CD4-positive, alpha-beta memory T cell (primary cell): ENCODE results near the gene EPG5. TPM values are rescaled to one million over a fixed set of nuclear protein-coding genes. Genes with fewer than 3 reads are reported as not detected.
"Not testable (repeated sequence)": the region's sequence is repeated elsewhere in the genome, so short reads cannot be mapped to it uniquely, and the experiment has no call there.

Experiments
- CTCF ChIA-PET: fragments of 350-600 bp; sonication (Branson Sonifier 250); formaldehyde crosslinking; loops from one replicate; lab custom pipeline; 2021; ENCODE audit warnings: inconsistent platforms; ENCODE audit not compliant: partially characterized antibody; lab: Charles Lee
- POLR2A ChIA-PET: fragments of 350-600 bp; sonication (Branson Sonifier 250); formaldehyde crosslinking; loops from one replicate; lab custom pipeline; 2021; ENCODE audit not compliant: partially characterized antibody; lab: Charles Lee
- DNase-seq, 5 donors: peaks; one replicate each; pipeline versions ENCODE4 v3.0.0 to v3.0.0-alpha.2; 2020 to 2022; ENCODE audit warnings: mixed read lengths in 1 of 5
- H3K27ac ChIP-seq: one replicate; pipeline ENCODE4 v1.7.0; 2013; ENCODE audit warnings: low read depth, low read length
- H3K27me3 ChIP-seq: 2 replicates; pipeline ENCODE4 v1.7.0; 2013; ENCODE audit warnings: mild to moderate bottlenecking, low read length, moderate library complexity; ENCODE audit not compliant: insufficient read depth
- H3K36me3 ChIP-seq: 2 replicates; pipeline ENCODE4 v1.7.0; 2013; ENCODE audit warnings: mild to moderate bottlenecking, low read length, moderate library complexity; ENCODE audit not compliant: insufficient read depth
- H3K4me1 ChIP-seq: 2 replicates; pipeline ENCODE4 v1.7.0; 2013; ENCODE audit warnings: mild to moderate bottlenecking, low read length, moderate library complexity; ENCODE audit not compliant: insufficient read depth
- H3K4me3 ChIP-seq, 2 donors: one replicate each; pipeline ENCODE4 v1.7.0; 2013; ENCODE audit warnings: low read length in 2 of 2, mild to moderate bottlenecking in 1 of 2
- H3K9me3 ChIP-seq, 2 donors: one replicate each; pipeline ENCODE4 v1.7.0; 2013; ENCODE audit warnings: low read length in 2 of 2, control low read depth in 1 of 2; ENCODE audit not compliant: control insufficient read depth in 1 of 2
- H3K27ac Mint-ChIP-seq, 7 donors: one replicate each; pipeline ENCODE4 v1.8.0; 2020 to 2021; ENCODE audit warnings: mixed read lengths in 7 of 7, mild to moderate bottlenecking in 6 of 7, inconsistent platforms in 3 of 7, moderate library complexity in 3 of 7
- H3K27me3 Mint-ChIP-seq, 2 donors: one replicate each; pipeline ENCODE4 v1.8.0; 2020 to 2021; ENCODE audit warnings: mixed read lengths in 2 of 2
- H3K36me3 Mint-ChIP-seq, 2 donors: one replicate each; pipeline ENCODE4 v1.8.0; 2020 to 2021; ENCODE audit warnings: mixed read lengths in 2 of 2, inconsistent platforms in 1 of 2, mild to moderate bottlenecking in 1 of 2
- H3K4me1 Mint-ChIP-seq, 4 donors: one replicate each; pipeline ENCODE4 v1.8.0; 2020 to 2021; ENCODE audit warnings: mixed read lengths in 4 of 4, mild to moderate bottlenecking in 1 of 4
- H3K4me3 Mint-ChIP-seq, 8 donors: one replicate each; pipeline ENCODE4 v1.8.0; 2020 to 2021; ENCODE audit warnings: mixed read lengths in 8 of 8, mild to moderate bottlenecking in 7 of 8, moderate library complexity in 6 of 8, inconsistent platforms in 3 of 8
- H3K9me3 Mint-ChIP-seq, 8 donors: one replicate each; pipeline ENCODE4 v1.8.0; 2020 to 2021; ENCODE audit warnings: mixed read lengths in 8 of 8, mild to moderate bottlenecking in 5 of 8, inconsistent platforms in 3 of 8, moderate library complexity in 1 of 8
- intact Hi-C: fragments of 100-400 bp; cut with micrococcal nuclease; formaldehyde crosslinking; loops from one replicate; pipeline ENCODE4 v1.15.1; 2023
- polyA plus RNA-seq, 2 donors: library from polyadenylated mRNA; unstranded; fragments of 300-500 nt; fragmentation: Illumina TruSeq; gene quantifications; one replicate each; pipeline ENCODE4 v1.2.3, GENCODE V29; 2021
- total RNA-seq, 2 experiments: library from RNA; stranded (reverse); gene quantifications; one replicate each; pipeline ENCODE4 v1.2.3, GENCODE V29; 2021

Gene EPG5
- total and polyA plus RNA-seq, 4 experiments from 2014 or later, result 4.1 to 69.0 (median 35.0) TPM

GRCh38 chr18:45980229-45980628 lies 13.1 kb upstream of the EPG5 start:
- DNase-seq, result no peak
- intact Hi-C loops, result no loop called here
- no peaks in the 10 kb centered on the region for H3K27me3 Mint-ChIP-seq
- Histone ChIP-seq H3K36me3 (no peaks in the 10 kb centered on the region), H3K4me3 (no peak overlapping the region), H3K4me1 (no peaks in the 10 kb centered on the region), H3K27ac (no peak overlapping the region), H3K27me3 (no peaks in the 10 kb centered on the region), H3K9me3 (no peaks in the 10 kb centered on the region)
- POLR2A ChIA-PET, result no interaction called here
- peak overlapping the region in 2 of 7 donors; percentile 18 to 23 for H3K27ac Mint-ChIP-seq
- H3K4me3 Mint-ChIP-seq, result no peak overlapping the region
- H3K4me1 Mint-ChIP-seq, result peaks cover 0 to 11% (median 3%) of the 10 kb centered on the region in 4 donors
- peaks cover 0 to 2% of the 10 kb centered on the region in 2 donors for H3K36me3 Mint-ChIP-seq
- peaks cover 0 to 1% (median 0%) of the 10 kb centered on the region in 8 donors for H3K9me3 Mint-ChIP-seq
- CTCF ChIA-PET, result no interaction called here

DNA sequence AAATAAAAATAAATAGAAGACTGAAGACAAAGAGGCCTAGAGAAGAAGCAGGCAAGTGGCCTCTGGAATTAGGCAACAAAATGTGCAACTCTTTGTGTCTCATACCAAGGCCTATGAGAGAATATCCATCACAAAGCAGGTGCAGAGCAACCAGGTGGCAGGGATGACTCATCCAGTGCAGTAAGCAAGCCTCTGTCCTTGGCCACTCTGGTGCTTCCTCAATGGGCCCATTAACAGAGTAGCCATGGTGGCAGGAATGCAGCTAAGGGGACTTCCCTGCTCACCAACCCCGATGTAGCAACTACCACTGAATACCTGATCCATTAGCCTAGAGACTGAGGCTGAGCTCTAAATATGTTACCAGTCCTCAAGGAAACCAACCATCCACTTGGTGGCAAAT lies 11.0 kb upstream of the EPG5 start:
- H3K27ac Mint-ChIP-seq, result no peak overlapping the region
- H3K4me3 Mint-ChIP-seq, result no peak overlapping the region
- DNase-seq, result no peak
- Histone ChIP-seq H3K4me3 (no peak overlapping the region), H3K36me3 (no peaks in the 10 kb centered on the region), H3K27ac (no peak overlapping the region), H3K9me3 (no peaks in the 10 kb centered on the region), H3K4me1 (peaks cover 8% of the 10 kb centered on the region), H3K27me3 (no peaks in the 10 kb centered on the region)
- ChIA-PET POLR2A (no interaction called here), CTCF (interaction anchor here (1.9 kb wide), 1 partner anchor 314 kb away, joined by 4 read pairs; no protein-coding TSS in a partner anchor)
- H3K9me3 Mint-ChIP-seq, result peaks cover 0 to 1% (median 0%) of the 10 kb centered on the region in 8 donors
- intact Hi-C loops, result no loop called here
- H3K27me3 Mint-ChIP-seq, result no peaks in the 10 kb centered on the region
- no peaks in the 10 kb centered on the region for H3K36me3 Mint-ChIP-seq
- peaks cover 6 to 18% (median 9%) of the 10 kb centered on the region in 4 donors for H3K4me1 Mint-ChIP-seq

- Histone ChIP-seq H3K27ac (no peak overlapping the region), H3K9me3 (no peaks in the 10 kb centered on the region), H3K4me3 (no peak overlapping the region), H3K27me3 (no peaks in the 10 kb centered on the region), H3K36me3 (no peaks in the 10 kb centered on the region), H3K4me1 (peaks cover 8% of the 10 kb centered on the region)
- no peak overlapping the region for H3K4me3 Mint-ChIP-seq
- peak overlapping the region in 2 of 7 donors; percentile 24 to 32 for H3K27ac Mint-ChIP-seq
- H3K4me1 Mint-ChIP-seq, result peaks cover 8 to 18% (median 10%) of the 10 kb centered on the region in 4 donors
- H3K27me3 Mint-ChIP-seq, result no peaks in the 10 kb centered on the region
- no peaks in the 10 kb centered on the region for H3K36me3 Mint-ChIP-seq
- CTCF ChIA-PET, result interaction anchor here (1.4 to 4.7 kb wide), 5 partner anchors 17 to 312 kb away, joined by 4 to 47 read pairs (median 5); partner anchors contain the start of gene PSTPIP2
- H3K9me3 Mint-ChIP-seq, result peaks cover 0 to 1% (median 0%) of the 10 kb centered on the region in 8 donors
- POLR2A ChIA-PET, result interaction anchor here (0.9 kb wide), 1 partner anchor 17 kb away, joined by 4 read pairs; no protein-coding TSS in a partner anchor
- no peak for DNase-seq
- intact Hi-C loops, result no loop called here
Measured at GRCh38 chr18:45976974-45977373, 9.8 kb upstream of the EPG5 start.

- Mint-ChIP-seq H3K4me1 (peaks cover 8 to 18% (median 10%) of the 10 kb centered on the region in 4 donors), H3K9me3 (peaks cover 0 to 1% (median 0%) of the 10 kb centered on the region in 8 donors), H3K36me3 (no peaks in the 10 kb centered on the region), H3K27me3 (no peaks in the 10 kb centered on the region), H3K4me3 (no peak overlapping the region), H3K27ac (peak overlapping the region in 1 of 7 donors; percentile 32)
- Histone ChIP-seq H3K9me3 (no peaks in the 10 kb centered on the region), H3K36me3 (no peaks in the 10 kb centered on the region), H3K4me1 (peaks cover 8% of the 10 kb centered on the region), H3K27me3 (no peaks in the 10 kb centered on the region), H3K4me3 (no peak overlapping the region), H3K27ac (no peak overlapping the region)
- DNase-seq, result no peak
- CTCF ChIA-PET, result interaction anchor here (1.4 to 4.7 kb wide), 5 partner anchors 17 to 311 kb away, joined by 4 to 47 read pairs (median 5); partner anchors contain the start of gene PSTPIP2
- intact Hi-C loops, result no loop called here
- POLR2A ChIA-PET, result interaction anchor here (0.9 kb wide), 1 partner anchor 17 kb away, joined by 4 read pairs; no protein-coding TSS in a partner anchor
Measured at GRCh38 chr18:45976566-45976965, 9.4 kb upstream of the EPG5 start.

DNA sequence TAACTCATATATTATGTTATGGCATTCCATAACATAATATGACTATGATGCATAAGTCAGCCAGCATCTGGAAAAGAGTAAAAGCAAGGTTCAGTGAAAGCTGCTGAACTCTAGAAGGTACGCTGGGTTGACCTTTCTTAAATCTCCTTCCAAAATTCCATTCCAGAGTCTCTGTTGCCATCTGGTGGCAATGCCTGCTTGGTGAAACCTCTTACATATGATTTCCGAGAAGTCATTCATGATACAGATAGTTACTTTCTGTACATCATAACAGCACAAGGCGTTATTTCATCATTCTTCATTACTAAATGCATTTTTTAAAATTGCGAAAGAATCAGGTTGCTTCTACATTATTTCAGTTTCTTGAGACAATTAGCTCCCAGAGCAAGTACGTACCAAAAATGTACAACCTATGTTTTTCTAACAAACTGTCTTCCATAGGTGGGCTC lies 7.0 kb upstream of the EPG5 start:
- H3K4me3 ChIP-seq, result no peak overlapping the region
- intact Hi-C loops, result loop anchor here (1.0 to 5.0 kb wide), 6 partner anchors 37 to 353 kb away; no protein-coding TSS in a partner anchor
- Mint-ChIP-seq H3K4me3 (peak overlapping the region in 3 of 8 donors; percentile 0 to 34 (median 1)), H3K27ac (no peak overlapping the region), H3K27me3 (no peaks in the 10 kb centered on the region), H3K9me3 (no peaks in the 10 kb centered on the region), H3K36me3 (no peaks in the 10 kb centered on the region), H3K4me1 (peaks cover 8 to 18% (median 10%) of the 10 kb centered on the region in 4 donors)
- POLR2A ChIA-PET, result interaction anchor here (0.5 to 1.6 kb wide), 5 partner anchors 12 to 353 kb away, joined by 3 to 8 read pairs (median 4); no protein-coding TSS in a partner anchor
- H3K27me3 ChIP-seq, result no peaks in the 10 kb centered on the region
- CTCF ChIA-PET, result interaction anchor here (0.6 to 4.7 kb wide), 22 partner anchors 8 to 348 kb away, joined by 3 to 47 read pairs (median 4); partner anchors contain the start of gene PSTPIP2
- no peaks in the 10 kb centered on the region for H3K9me3 ChIP-seq
- peaks cover 8% of the 10 kb centered on the region for H3K4me1 ChIP-seq
- DNase-seq, result peak; percentile 60 to 80 (median 66)
- no peaks in the 10 kb centered on the region for H3K36me3 ChIP-seq
- no peak overlapping the region for H3K27ac ChIP-seq

GRCh38 chr18:45964913-45965312 lies 2.2 kb downstream of the EPG5 start:
- peaks cover 69% of the 10 kb centered on the region for H3K4me1 ChIP-seq
- CTCF ChIA-PET, H3K4me3 ChIP-seq, H3K36me3 ChIP-seq, POLR2A ChIA-PET, H3K9me3 Mint-ChIP-seq, H3K27me3 ChIP-seq, DNase-seq, H3K27me3 Mint-ChIP-seq, H3K9me3 ChIP-seq: not testable (repeated sequence)
- peaks cover 49 to 76% (median 62%) of the 10 kb centered on the region in 4 donors for H3K4me1 Mint-ChIP-seq
- H3K27ac ChIP-seq, result peak overlapping the region; percentile 9
- H3K4me3 Mint-ChIP-seq, result peak overlapping the region in 7 of 8 donors; percentile 43 to 73 (median 67)
- peaks cover 11 to 29% of the 10 kb centered on the region in 2 donors for H3K36me3 Mint-ChIP-seq
- H3K27ac Mint-ChIP-seq, result peak overlapping the region in 3 of 7 donors; percentile 38 to 72 (median 69)
- intact Hi-C loops, result loop anchor here (5.0 kb wide), 2 partner anchors 43 to 53 kb away; no protein-coding TSS in a partner anchor

DNA sequence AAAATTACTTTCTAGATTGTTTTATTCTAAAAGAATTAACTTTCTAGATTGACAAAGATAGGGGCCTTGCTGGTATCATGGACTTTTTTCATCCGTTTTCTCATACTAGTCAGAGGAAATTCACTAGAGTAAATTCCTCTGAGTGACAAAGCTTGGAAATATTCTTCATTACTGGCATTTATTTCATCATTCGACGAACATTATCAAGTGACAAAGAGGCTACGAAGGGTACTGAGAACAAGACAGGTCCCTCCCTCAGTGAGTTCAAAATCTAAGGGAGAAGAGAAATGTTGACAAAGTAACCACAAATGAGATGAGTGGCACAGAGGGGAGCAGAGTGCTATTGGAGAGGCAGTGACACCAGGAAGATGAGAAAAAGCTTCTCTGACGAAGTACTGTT lies 4.3 kb downstream of the EPG5 start:
- H3K4me1 ChIP-seq, result peaks cover 80% of the 10 kb centered on the region

More for the DNA sequence above, 4.3 kb downstream of the EPG5 start:
- Mint-ChIP-seq H3K36me3 (peaks cover 11 to 32% of the 10 kb centered on the region in 2 donors), H3K27me3 (no peaks in the 10 kb centered on the region), H3K4me1 (peaks cover 51 to 85% (median 71%) of the 10 kb centered on the region in 4 donors), H3K27ac (peak overlapping the region; percentile 89 to 96 (median 93)), H3K4me3 (peak overlapping the region; percentile 28 to 86 (median 62)), H3K9me3 (no peaks in the 10 kb centered on the region)
- no peaks in the 10 kb centered on the region for H3K9me3 ChIP-seq
- ChIA-PET CTCF (interaction anchor here (0.8 to 2.0 kb wide), 4 partner anchors 11 to 342 kb away, joined by 4 to 8 read pairs (median 4); no protein-coding TSS in a partner anchor), POLR2A (interaction anchor here (0.6 to 1.8 kb wide), 7 partner anchors 9 to 276 kb away, joined by 3 to 6 read pairs (median 4); no protein-coding TSS in a partner anchor)
- H3K36me3 ChIP-seq, result no peaks in the 10 kb centered on the region
- peak overlapping the region in 1 of 2 donors; percentile 0 for H3K4me3 ChIP-seq
- peak overlapping the region; percentile 66 for H3K27ac ChIP-seq
- intact Hi-C loops, result loop anchor here (5.0 kb wide), 1 partner anchor 51 kb away; no protein-coding TSS in a partner anchor
- DNase-seq, result peak in 4 of 5 donors; percentile 26 to 67 (median 39)
- no peaks in the 10 kb centered on the region for H3K27me3 ChIP-seq
